Ectodermal cell (in vitro differentiated cells): Measurements from ENCODE around the gene UGP2.

Experiments used
- H3K27ac ChIP-seq: 2 replicates; pipeline ENCODE4 v1.7.0; 2013; ENCODE audit warnings: mild to moderate bottlenecking, low read depth, low read length; ENCODE audit not compliant: insufficient read depth, poor library complexity, severe bottlenecking
- H3K27me3 ChIP-seq: 2 replicates; pipeline ENCODE4 v1.7.0; 2013; ENCODE audit warnings: mild to moderate bottlenecking, low read length; ENCODE audit not compliant: insufficient read depth, control insufficient read depth, poor library complexity, severe bottlenecking
- H3K36me3 ChIP-seq: one replicate; pipeline ENCODE4 v1.7.0; 2013; ENCODE audit warnings: low read length; ENCODE audit not compliant: control insufficient read depth, insufficient read depth
- H3K4me1 ChIP-seq: one replicate; pipeline ENCODE4 v1.7.0; 2013; ENCODE audit warnings: low read length; ENCODE audit not compliant: control insufficient read depth, insufficient read depth
- H3K4me3 ChIP-seq: 2 replicates; pipeline ENCODE4 v1.7.0; 2013; ENCODE audit warnings: low read depth, low read length, control low read depth; ENCODE audit not compliant: insufficient read depth
- H3K9me3 ChIP-seq: 2 replicates; pipeline ENCODE4 v1.7.0; 2013; ENCODE audit warnings: mild to moderate bottlenecking, low read length, moderate library complexity; ENCODE audit not compliant: control insufficient read depth
- WGBS, 2 experiments: methylation state at CpG; one replicate each; pipeline ENCODE4 v1.1.7; 2013; ENCODE audit warnings: missing lambda C conversion rate in 2 of 2; 5-methylcytosine and 5-hydroxymethylcytosine counted together

The UGP2 gene

DNA sequence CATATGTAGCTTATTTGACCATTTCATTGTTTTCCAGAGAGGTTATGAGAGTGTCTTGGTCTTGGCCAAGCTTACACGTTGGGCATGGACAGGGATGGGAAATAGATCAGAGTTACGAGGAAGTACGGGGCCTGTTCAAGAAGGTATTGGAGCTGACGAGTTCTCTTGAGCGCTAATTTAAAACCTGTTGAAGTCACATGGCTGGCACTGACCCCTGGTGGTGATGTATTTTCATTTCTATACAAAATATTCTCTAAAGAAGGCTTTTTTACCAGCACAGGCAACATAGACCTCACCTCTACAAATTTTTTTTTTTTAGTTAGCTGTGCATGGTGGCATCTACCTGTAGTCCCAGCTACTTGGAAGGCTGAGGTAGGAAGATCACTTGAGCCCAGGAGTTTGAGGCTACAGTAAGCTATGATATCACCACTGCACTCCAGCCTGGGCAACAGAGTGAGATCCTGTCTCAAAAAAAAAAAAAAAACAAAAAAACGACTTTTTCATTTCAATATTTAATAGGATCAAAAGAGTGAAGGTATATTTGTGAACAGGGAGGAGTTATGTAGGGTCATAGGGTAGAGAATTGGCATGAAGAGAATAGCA is 19.6 kb downstream of the UGP2 start:
- no peaks in the 10 kb centered on the region for H3K27me3 ChIP-seq
- WGBS, 2 experiments: 84 to 88% methylated on average over 4 to 6 of the region's 6 CpGs
- no peaks in the 10 kb centered on the region for H3K36me3 ChIP-seq
- no peak overlapping the region for H3K4me3 ChIP-seq
- no peak overlapping the region for H3K27ac ChIP-seq
- no peaks in the 10 kb centered on the region for H3K9me3 ChIP-seq
- no peaks in the 10 kb centered on the region for H3K4me1 ChIP-seq

DNA sequence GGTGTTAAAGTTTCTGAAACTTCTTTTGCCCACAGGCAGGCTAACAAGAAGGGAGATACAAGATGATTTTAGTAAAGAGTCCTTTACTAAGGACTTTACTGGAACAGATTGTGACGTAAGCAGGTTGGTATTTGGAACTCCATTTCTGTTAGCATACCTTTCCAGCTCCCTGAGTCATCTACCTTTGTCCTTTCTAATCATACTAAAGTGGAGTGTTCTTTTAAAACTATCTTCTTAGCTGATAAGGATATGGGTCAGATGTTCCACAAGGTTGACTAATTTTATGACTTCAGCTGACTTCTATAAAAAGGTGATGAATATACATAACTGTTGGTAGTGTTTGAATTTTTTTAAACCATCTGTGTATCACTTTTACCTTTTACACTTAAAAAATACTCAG is 21.1 kb downstream of the UGP2 start:
- Histone ChIP-seq H3K27ac (no peak overlapping the region), H3K4me3 (no peak overlapping the region), H3K9me3 (no peaks in the 10 kb centered on the region), H3K27me3 (no peaks in the 10 kb centered on the region), H3K36me3 (no peaks in the 10 kb centered on the region), H3K4me1 (no peaks in the 10 kb centered on the region)
- 100% methylated on average over 1 of the region's 1 CpG for WGBS, 2 experiments

DNA sequence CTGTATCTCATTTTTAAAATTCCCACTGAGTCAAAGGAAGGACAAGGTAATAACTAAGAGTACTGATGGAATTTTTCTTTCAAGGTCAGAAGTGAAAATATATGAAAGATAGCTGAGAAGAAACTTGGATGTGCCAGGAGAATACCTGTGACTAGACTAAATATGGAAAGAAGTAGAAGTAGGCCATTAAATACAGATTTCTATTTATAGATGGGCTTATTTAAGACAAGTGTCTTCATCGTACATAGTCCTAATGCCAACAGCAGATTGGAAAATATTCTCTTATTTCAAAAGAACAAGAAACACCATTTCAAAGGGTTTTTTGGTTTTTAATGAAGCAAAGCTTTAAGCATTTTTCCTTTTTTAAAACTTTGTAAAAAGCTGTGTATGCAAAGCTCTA is 22.0 kb downstream of the UGP2 start:
- Histone ChIP-seq H3K4me1 (no peaks in the 10 kb centered on the region), H3K4me3 (no peak overlapping the region), H3K27ac (no peak overlapping the region), H3K9me3 (no peaks in the 10 kb centered on the region), H3K27me3 (no peaks in the 10 kb centered on the region), H3K36me3 (no peaks in the 10 kb centered on the region)
- WGBS, 2 experiments: 86% methylated on average over 1 of the region's 1 CpG; no CpG with 5 or more reads in 1 of the 2 experiments

DNA sequence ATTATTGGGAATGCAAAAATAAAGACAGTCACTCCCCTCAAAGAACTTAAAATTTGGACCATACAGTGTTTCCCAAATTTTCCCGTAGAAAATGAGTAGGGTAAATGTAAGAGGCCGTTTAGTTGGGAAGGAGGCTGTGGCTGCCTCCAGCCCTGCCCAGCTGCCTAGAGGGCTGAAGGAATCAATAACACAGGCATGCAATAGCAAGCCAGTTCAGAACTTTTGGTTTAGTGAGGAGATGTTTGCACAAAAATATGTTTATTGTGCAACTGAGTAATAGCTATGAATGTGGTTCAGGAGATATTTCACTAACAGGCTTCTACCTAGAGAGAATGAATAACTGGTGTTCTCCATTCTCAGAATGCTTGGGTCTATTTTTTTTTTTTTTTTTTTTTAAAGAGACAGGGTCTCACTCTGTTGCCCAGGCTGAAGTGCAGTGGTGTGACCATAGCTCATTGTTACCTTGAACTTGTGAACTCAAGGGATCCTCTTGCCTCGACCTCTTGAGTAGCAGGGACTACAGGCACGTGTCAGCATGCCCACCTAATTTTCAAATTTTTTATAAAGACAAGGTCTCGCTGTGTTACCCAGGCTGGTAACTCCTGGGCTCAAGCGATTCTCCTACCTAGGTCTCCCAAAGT is 23.6 kb downstream of the UGP2 start:
- no peaks in the 10 kb centered on the region for H3K27me3 ChIP-seq
- no peak overlapping the region for H3K4me3 ChIP-seq
- H3K4me1 ChIP-seq: no peaks in the 10 kb centered on the region
- H3K36me3 ChIP-seq: no peaks in the 10 kb centered on the region
- H3K27ac ChIP-seq: no peak overlapping the region
- no peaks in the 10 kb centered on the region for H3K9me3 ChIP-seq
- 87 to 94% methylated on average over 6 of the region's 6 CpGs for WGBS, 2 experiments

DNA sequence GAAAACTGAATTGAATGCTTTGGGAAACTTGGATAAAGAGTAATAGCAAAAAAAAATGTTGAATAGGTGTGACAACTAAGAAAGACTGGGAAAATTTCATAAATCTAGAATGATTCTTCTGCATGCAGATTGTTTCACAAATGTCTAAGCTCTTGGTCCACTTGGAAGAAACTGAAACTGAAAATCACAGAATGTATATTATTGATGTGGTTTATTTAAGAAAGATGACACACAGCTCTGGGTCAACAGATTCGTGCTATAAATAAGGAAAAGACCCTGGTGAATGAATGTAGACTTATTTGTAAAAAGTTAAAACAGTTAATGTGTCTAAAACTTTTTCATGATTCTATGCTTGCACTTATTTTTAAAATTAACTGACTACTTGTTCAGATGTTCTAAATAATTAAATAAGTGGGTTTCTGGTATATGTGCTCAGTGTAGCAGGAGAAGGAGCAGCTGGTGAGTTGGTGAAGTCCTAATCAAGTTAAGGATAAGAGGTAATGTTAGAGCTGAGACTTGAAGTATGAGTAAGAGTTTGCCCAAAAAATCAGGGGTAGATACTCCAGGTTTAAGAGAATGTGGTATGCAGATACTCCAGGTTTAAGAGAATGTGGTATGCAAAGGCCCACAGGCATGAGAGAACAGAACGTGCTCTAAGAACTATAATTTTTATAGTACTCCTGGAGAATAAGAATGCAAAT is 24.5 kb downstream of the UGP2 start:
- H3K4me1 ChIP-seq: no peaks in the 10 kb centered on the region
- H3K9me3 ChIP-seq: no peaks in the 10 kb centered on the region
- no peak overlapping the region for H3K27ac ChIP-seq
- H3K4me3 ChIP-seq: no peak overlapping the region
- H3K36me3 ChIP-seq: no peaks in the 10 kb centered on the region
- H3K27me3 ChIP-seq: no peaks in the 10 kb centered on the region
- 89 to 100% methylated on average over 2 of the region's 2 CpGs for WGBS, 2 experiments

DNA sequence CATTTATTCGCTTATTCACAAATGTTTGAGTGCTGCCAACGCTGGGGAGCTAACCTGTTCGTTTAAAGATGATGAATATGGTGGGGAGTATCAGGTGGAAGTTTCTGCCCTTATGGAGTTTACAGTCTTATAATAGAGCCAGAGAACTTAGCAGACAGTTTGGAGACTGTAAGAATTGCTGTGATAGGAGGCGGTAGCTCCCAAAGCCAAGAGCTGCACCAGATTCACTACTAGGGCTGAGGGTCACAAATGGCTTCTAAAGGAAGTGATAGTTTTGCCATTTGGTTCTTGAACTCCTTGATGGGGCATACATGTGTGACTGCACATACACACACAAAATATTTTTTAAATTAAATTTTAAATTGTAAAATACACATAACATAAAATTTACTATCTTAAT is 29.0 kb downstream of the UGP2 start:
- Histone ChIP-seq H3K4me1 (no peaks in the 10 kb centered on the region), H3K9me3 (no peaks in the 10 kb centered on the region), H3K27me3 (no peaks in the 10 kb centered on the region), H3K4me3 (no peak overlapping the region), H3K36me3 (peaks cover 13% of the 10 kb centered on the region), H3K27ac (no peak overlapping the region)
- 96% methylated on average over 4 of the region's 4 CpGs for WGBS, 2 experiments

DNA sequence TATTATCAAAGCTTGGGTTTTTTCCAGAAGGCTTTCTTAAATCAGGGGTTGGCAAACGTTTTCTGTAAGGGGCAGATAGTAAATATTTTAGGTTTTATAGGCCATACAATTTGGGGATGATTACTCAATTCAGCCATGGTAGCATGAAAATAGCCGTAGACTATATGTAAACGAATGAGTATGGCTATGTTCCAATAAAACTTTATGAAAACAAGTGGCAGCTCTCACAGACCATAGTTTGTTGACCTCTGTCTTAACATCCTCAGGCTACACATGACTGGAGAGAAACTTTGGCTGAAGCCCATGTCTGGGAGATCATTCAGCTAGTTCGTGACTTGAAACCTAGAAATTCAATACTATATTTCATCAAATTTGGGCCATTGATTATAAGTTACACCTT is 30.2 kb downstream of the UGP2 start:
- H3K36me3 ChIP-seq: peaks cover 13% of the 10 kb centered on the region
- WGBS, 2 experiments: 92 to 96% methylated on average over 4 of the region's 4 CpGs
- no peaks in the 10 kb centered on the region for H3K27me3 ChIP-seq
- H3K9me3 ChIP-seq: no peaks in the 10 kb centered on the region
- no peaks in the 10 kb centered on the region for H3K4me1 ChIP-seq
- H3K4me3 ChIP-seq: no peak overlapping the region
- H3K27ac ChIP-seq: no peak overlapping the region

DNA sequence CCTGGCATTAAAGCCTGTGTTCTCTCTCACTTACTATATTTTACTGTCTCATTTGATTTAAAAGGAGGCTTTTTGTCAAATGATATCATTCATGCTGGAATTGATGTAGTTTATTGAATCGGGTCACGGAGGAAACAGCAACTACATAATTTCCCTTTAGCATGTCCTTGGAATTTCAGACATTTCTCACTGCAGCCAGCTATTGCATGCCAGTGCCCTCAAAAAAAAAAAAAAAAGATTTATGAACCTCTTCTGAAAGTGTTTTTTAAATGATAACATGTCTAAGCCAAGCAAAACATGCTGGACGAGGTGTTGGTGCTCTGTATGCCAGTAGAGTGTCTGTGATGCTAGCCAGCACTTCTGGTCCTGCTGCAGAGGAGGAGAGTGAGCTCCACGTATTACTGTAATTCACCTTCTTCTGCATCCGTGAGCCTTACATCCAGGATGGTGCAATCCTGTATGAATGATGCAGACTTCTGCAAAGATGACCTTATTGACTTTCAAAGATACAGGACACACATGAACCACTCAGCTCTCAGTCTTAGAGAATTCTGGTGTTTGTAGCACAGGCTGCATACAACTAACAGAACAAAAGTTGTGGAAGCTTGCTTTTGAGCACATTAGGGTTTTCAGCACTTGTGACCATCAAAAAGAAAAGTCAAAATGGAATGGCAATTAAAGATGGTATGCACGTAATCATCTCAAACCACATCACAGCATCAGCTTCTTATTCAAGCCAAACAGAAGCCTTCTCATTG is 31.1 kb downstream of the UGP2 start:
- 88 to 90% methylated on average over 3 to 6 of the region's 6 CpGs for WGBS, 2 experiments
- Histone ChIP-seq H3K36me3 (peaks cover 13% of the 10 kb centered on the region), H3K4me3 (no peak overlapping the region), H3K4me1 (no peaks in the 10 kb centered on the region), H3K27me3 (no peaks in the 10 kb centered on the region), H3K27ac (no peak overlapping the region), H3K9me3 (no peaks in the 10 kb centered on the region)

DNA sequence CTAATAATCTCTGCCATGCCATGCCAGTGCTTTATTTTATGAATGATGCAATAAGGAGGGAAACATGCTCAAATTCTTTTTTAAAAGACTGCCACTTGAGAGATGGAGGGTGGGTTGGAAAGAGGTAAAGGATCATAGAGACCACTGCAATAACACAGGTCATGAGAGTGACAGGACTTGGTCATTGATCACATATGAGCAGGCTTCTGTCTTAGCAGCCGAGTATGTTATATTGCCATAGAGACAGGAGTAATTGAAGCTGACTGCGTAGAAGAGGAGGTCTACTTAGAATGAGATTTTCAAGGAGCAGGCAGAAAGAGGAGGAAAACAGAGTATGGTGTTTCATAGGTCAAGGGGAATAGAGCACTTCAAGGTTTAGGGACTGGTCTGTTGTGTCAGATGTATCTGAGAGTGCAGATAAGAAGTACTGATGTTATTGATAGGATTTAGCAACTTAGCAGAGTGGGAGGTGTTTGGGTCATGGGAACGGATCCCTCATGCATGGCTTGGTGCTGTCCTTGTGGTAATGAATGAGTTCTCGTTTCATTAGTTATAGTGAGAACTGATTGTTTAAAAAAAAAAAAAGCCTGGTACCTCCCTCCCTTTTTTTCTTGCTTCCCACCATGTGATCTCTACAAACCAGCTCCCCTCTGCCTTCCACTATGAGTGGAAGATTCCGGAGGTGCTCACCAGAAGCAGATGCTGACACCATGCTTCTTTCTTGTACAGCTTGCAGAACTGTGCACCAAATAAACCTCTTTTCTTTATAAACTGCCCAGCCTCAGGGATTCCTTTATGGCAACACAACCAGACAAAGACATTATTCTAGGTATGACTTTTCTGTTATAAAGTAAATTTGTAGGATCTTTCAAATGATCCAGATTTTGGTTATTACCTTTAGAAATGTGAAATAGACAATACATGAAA is 32.8 kb downstream of the UGP2 start:
- no peaks in the 10 kb centered on the region for H3K9me3 ChIP-seq
- no peak overlapping the region for H3K27ac ChIP-seq
- no peak overlapping the region for H3K4me3 ChIP-seq
- no peaks in the 10 kb centered on the region for H3K4me1 ChIP-seq
- H3K27me3 ChIP-seq: no peaks in the 10 kb centered on the region
- WGBS, 2 experiments: 92 to 97% methylated on average over 5 of the region's 5 CpGs
- peaks cover 13% of the 10 kb centered on the region for H3K36me3 ChIP-seq
